ENCODE data around the gene ZNF397. TPM values are rescaled to one million over a fixed set of nuclear protein-coding genes. Genes with fewer than 3 reads are reported as not detected.

The ZNF397 gene
- polyA plus RNA-seq, 2 donors: 6.4 to 9.6 TPM

GRCh38 chr18:35283923-35284794, 43.3 kb downstream of the ZNF397 start:
- no peak overlapping the region for H3K27ac ChIP-seq (ENCODE audit: low read depth in 2 of 2, low read length in 1 of 2)
- H3K36me3 ChIP-seq (ENCODE audit: control insufficient read depth in 2 of 2, insufficient read depth in 2 of 2, low read length in 1 of 2): peaks cover 0 to 8% of the 10 kb centered on the region in 2 donors
- H3K27me3 ChIP-seq (ENCODE audit: control insufficient read depth in 1 of 2, insufficient read depth in 2 of 2, low read length in 2 of 2): no peaks in the 10 kb centered on the region
- no peak overlapping the region for H3K4me3 ChIP-seq (ENCODE audit: low read depth in 1 of 2, low read length in 2 of 2)
- H3K9me3 ChIP-seq (ENCODE audit: control insufficient read depth in 2 of 2, insufficient read depth in 1 of 2, low read depth in 1 of 2, low read length in 1 of 2): peaks cover 0 to 9% of the 10 kb centered on the region in 2 donors
- WGBS, 2 donors: 95 to 96% methylated on average over 7 of the region's 7 CpGs
- peaks cover 0 to 2% of the 10 kb centered on the region in 2 donors for H3K4me1 ChIP-seq (ENCODE audit: control insufficient read depth in 2 of 2, insufficient read depth in 2 of 2, low read length in 1 of 2)

- no peak overlapping the region for H3K27ac ChIP-seq (ENCODE audit: low read depth in 2 of 2, low read length in 1 of 2)
- no peak overlapping the region for H3K4me3 ChIP-seq (ENCODE audit: low read depth in 1 of 2, low read length in 2 of 2)
- peaks cover 0 to 2% of the 10 kb centered on the region in 2 donors for H3K4me1 ChIP-seq (ENCODE audit: control insufficient read depth in 2 of 2, insufficient read depth in 2 of 2, low read length in 1 of 2)
- peaks cover 0 to 8% of the 10 kb centered on the region in 2 donors for H3K36me3 ChIP-seq (ENCODE audit: control insufficient read depth in 2 of 2, insufficient read depth in 2 of 2, low read length in 1 of 2)
- H3K9me3 ChIP-seq (ENCODE audit: control insufficient read depth in 2 of 2, insufficient read depth in 1 of 2, low read depth in 1 of 2, low read length in 1 of 2): peaks cover 0 to 9% of the 10 kb centered on the region in 2 donors
- no peaks in the 10 kb centered on the region for H3K27me3 ChIP-seq (ENCODE audit: control insufficient read depth in 1 of 2, insufficient read depth in 2 of 2, low read length in 2 of 2)
- WGBS, 2 donors: 96 to 100% methylated on average over 3 of the region's 3 CpGs
Observed at GRCh38 chr18:35284841-35285240, 44.0 kb downstream of the ZNF397 start.

DNA sequence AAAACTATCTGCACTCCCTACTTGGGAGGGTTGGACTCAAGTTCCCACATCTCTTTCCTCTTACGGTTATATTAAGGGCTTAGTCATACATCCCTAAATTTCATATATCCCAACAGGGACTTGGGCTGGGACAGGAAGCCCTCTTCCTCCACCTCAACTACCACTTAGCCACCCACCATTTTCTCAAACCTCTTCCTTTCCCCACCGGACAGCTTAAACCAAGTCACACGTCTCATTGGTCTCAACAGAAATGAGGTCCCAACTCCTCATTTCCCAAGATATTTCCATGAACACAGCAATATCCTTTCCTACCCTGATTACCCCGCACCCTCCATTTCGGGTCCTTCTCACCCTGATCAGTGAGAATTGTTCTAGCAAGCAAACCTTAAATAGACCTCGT, 48.5 kb downstream of the ZNF397 start:
- peak overlapping the region; percentile 75 to 96 for H3K4me3 ChIP-seq (ENCODE audit: low read depth in 1 of 2, low read length in 2 of 2)
- H3K4me1 ChIP-seq (ENCODE audit: control insufficient read depth in 2 of 2, insufficient read depth in 2 of 2, low read length in 1 of 2): peaks cover 0 to 3% of the 10 kb centered on the region in 2 donors
- peak overlapping the region; percentile 24 to 76 for H3K27ac ChIP-seq (ENCODE audit: low read depth in 2 of 2, low read length in 1 of 2)
- H3K9me3 ChIP-seq (ENCODE audit: control insufficient read depth in 2 of 2, insufficient read depth in 1 of 2, low read depth in 1 of 2, low read length in 1 of 2): peaks cover 0 to 3% of the 10 kb centered on the region in 2 donors
- WGBS, 2 donors: 7 to 8% methylated on average over 6 of the region's 6 CpGs
- H3K36me3 ChIP-seq (ENCODE audit: control insufficient read depth in 2 of 2, insufficient read depth in 2 of 2, low read length in 1 of 2): peaks cover 0 to 4% of the 10 kb centered on the region in 2 donors
- no peaks in the 10 kb centered on the region for H3K27me3 ChIP-seq (ENCODE audit: control insufficient read depth in 1 of 2, insufficient read depth in 2 of 2, low read length in 2 of 2)

DNA sequence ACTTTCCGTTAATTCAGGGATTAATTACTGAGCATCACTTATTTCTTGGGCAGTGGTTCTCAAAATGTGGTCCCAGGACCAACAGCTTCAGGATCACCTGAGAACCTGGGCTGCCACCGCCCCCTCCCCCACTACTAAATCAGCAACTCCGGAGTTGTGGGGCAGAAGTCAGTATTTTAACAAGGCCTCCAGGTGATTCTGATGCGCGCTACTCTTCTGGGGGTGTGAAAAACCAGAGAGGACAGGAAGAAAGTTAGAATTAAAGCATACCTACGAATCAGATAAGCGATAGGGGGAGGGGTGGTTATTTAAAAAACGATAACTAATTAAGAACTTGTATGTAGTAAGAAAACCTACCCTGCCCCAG, 48.9 kb downstream of the ZNF397 start:
- H3K27ac ChIP-seq (ENCODE audit: low read depth in 2 of 2, low read length in 1 of 2): peak overlapping the region; percentile 76 to 93
- peaks cover 0 to 3% of the 10 kb centered on the region in 2 donors for H3K36me3 ChIP-seq (ENCODE audit: control insufficient read depth in 2 of 2, insufficient read depth in 2 of 2, low read length in 1 of 2)
- peaks cover 0 to 3% of the 10 kb centered on the region in 2 donors for H3K4me1 ChIP-seq (ENCODE audit: control insufficient read depth in 2 of 2, insufficient read depth in 2 of 2, low read length in 1 of 2)
- H3K9me3 ChIP-seq (ENCODE audit: control insufficient read depth in 2 of 2, insufficient read depth in 1 of 2, low read depth in 1 of 2, low read length in 1 of 2): peaks cover 0 to 2% of the 10 kb centered on the region in 2 donors
- no peaks in the 10 kb centered on the region for H3K27me3 ChIP-seq (ENCODE audit: control insufficient read depth in 1 of 2, insufficient read depth in 2 of 2, low read length in 2 of 2)
- H3K4me3 ChIP-seq (ENCODE audit: low read depth in 1 of 2, low read length in 2 of 2): peak overlapping the region; percentile 75 to 96
- WGBS, 2 donors: 0 to 1% methylated on average over 8 of the region's 8 CpGs

- H3K27ac ChIP-seq (ENCODE audit: low read depth in 2 of 2, low read length in 1 of 2): peak within 1 kb of the TSS; percentile 76 to 93
- H3K4me3 ChIP-seq (ENCODE audit: low read depth in 1 of 2, low read length in 2 of 2): peak within 1 kb of the TSS; percentile 75 to 96
- H3K9me3 ChIP-seq (ENCODE audit: control insufficient read depth in 2 of 2, insufficient read depth in 1 of 2, low read depth in 1 of 2, low read length in 1 of 2): no peaks in the 10 kb centered on the region
- peaks cover 0 to 2% of the 10 kb centered on the region in 2 donors for H3K36me3 ChIP-seq (ENCODE audit: control insufficient read depth in 2 of 2, insufficient read depth in 2 of 2, low read length in 1 of 2)
- WGBS, 2 donors: 0% methylated on average over 41 of the region's 41 CpGs
- no peaks in the 10 kb centered on the region for H3K27me3 ChIP-seq (ENCODE audit: control insufficient read depth in 1 of 2, insufficient read depth in 2 of 2, low read length in 2 of 2)
- peaks cover 0 to 3% of the 10 kb centered on the region in 2 donors for H3K4me1 ChIP-seq (ENCODE audit: control insufficient read depth in 2 of 2, insufficient read depth in 2 of 2, low read length in 1 of 2)
Observed at GRCh38 chr18:35290094-35290735, 49.4 kb downstream of the ZNF397 start, which contains the start of gene ZSCAN30. Gene ZSCAN30, minus strand, starts transcription at chr18:35290229. Its CDS starts 25,877 bp downstream, at chr18:35264352.

GRCh38 chr18:35291166-35291565, 50.3 kb downstream of the ZNF397 start:
- no peaks in the 10 kb centered on the region for H3K27me3 ChIP-seq (ENCODE audit: control insufficient read depth in 1 of 2, insufficient read depth in 2 of 2, low read length in 2 of 2)
- WGBS, 2 donors: 85 to 86% methylated on average over 2 of the region's 2 CpGs
- H3K4me3 ChIP-seq (ENCODE audit: low read depth in 1 of 2, low read length in 2 of 2): peak overlapping the region in 1 of 2 donors; percentile 96
- H3K27ac ChIP-seq (ENCODE audit: low read depth in 2 of 2, low read length in 1 of 2): no peak overlapping the region
- H3K36me3 ChIP-seq (ENCODE audit: control insufficient read depth in 2 of 2, insufficient read depth in 2 of 2, low read length in 1 of 2): peaks cover 0 to 7% of the 10 kb centered on the region in 2 donors
- peaks cover 0 to 3% of the 10 kb centered on the region in 2 donors for H3K4me1 ChIP-seq (ENCODE audit: control insufficient read depth in 2 of 2, insufficient read depth in 2 of 2, low read length in 1 of 2)
- H3K9me3 ChIP-seq (ENCODE audit: control insufficient read depth in 2 of 2, insufficient read depth in 1 of 2, low read depth in 1 of 2, low read length in 1 of 2): no peaks in the 10 kb centered on the region

- Histone ChIP-seq H3K4me3 (ENCODE audit: low read depth in 1 of 2, low read length in 2 of 2) (no peak overlapping the region), H3K36me3 (ENCODE audit: control insufficient read depth in 2 of 2, insufficient read depth in 2 of 2, low read length in 1 of 2) (peaks cover 7% of the 10 kb centered on the region in 2 donors), H3K4me1 (ENCODE audit: control insufficient read depth in 2 of 2, insufficient read depth in 2 of 2, low read length in 1 of 2) (peaks cover 0 to 1% of the 10 kb centered on the region in 2 donors)
Observed at GRCh38 chr18:35296060-35296459, 55.2 kb downstream of the ZNF397 start.

GRCh38 chr18:35303610-35304009, 62.8 kb downstream of the ZNF397 start:
- no peak overlapping the region for H3K4me3 ChIP-seq (ENCODE audit: low read depth in 1 of 2, low read length in 2 of 2)
- no peaks in the 10 kb centered on the region for H3K27me3 ChIP-seq (ENCODE audit: control insufficient read depth in 1 of 2, insufficient read depth in 2 of 2, low read length in 2 of 2)
- 94 to 97% methylated on average over 4 of the region's 4 CpGs for WGBS, 2 donors
- no peaks in the 10 kb centered on the region for H3K4me1 ChIP-seq (ENCODE audit: control insufficient read depth in 2 of 2, insufficient read depth in 2 of 2, low read length in 1 of 2)
- H3K27ac ChIP-seq (ENCODE audit: low read depth in 2 of 2, low read length in 1 of 2): no peak overlapping the region
- H3K9me3 ChIP-seq (ENCODE audit: control insufficient read depth in 2 of 2, insufficient read depth in 1 of 2, low read depth in 1 of 2, low read length in 1 of 2): peaks cover 2 to 10% of the 10 kb centered on the region in 2 donors
- peaks cover 10 to 12% of the 10 kb centered on the region in 2 donors for H3K36me3 ChIP-seq (ENCODE audit: control insufficient read depth in 2 of 2, insufficient read depth in 2 of 2, low read length in 1 of 2)

More at GRCh38 chr18:35296060-35296459, 55.2 kb downstream of the ZNF397 start:
- H3K27me3 ChIP-seq (ENCODE audit: control insufficient read depth in 1 of 2, insufficient read depth in 2 of 2, low read length in 2 of 2): no peaks in the 10 kb centered on the region
- H3K9me3 ChIP-seq (ENCODE audit: control insufficient read depth in 2 of 2, insufficient read depth in 1 of 2, low read depth in 1 of 2, low read length in 1 of 2): no peaks in the 10 kb centered on the region
- WGBS, 2 donors: 98 to 100% methylated on average over 2 of the region's 2 CpGs
- no peak overlapping the region for H3K27ac ChIP-seq (ENCODE audit: low read depth in 2 of 2, low read length in 1 of 2)

GRCh38 chr18:35306588-35307250, 65.9 kb downstream of the ZNF397 start:
- Histone ChIP-seq H3K4me3 (ENCODE audit: low read depth in 1 of 2, low read length in 2 of 2) (no peak overlapping the region), H3K27ac (ENCODE audit: low read depth in 2 of 2, low read length in 1 of 2) (no peak overlapping the region), H3K9me3 (ENCODE audit: control insufficient read depth in 2 of 2, insufficient read depth in 1 of 2, low read depth in 1 of 2, low read length in 1 of 2) (peaks cover 2 to 10% of the 10 kb centered on the region in 2 donors), H3K4me1 (ENCODE audit: control insufficient read depth in 2 of 2, insufficient read depth in 2 of 2, low read length in 1 of 2) (no peaks in the 10 kb centered on the region), H3K36me3 (ENCODE audit: control insufficient read depth in 2 of 2, insufficient read depth in 2 of 2, low read length in 1 of 2) (peaks cover 3 to 12% of the 10 kb centered on the region in 2 donors), H3K27me3 (ENCODE audit: control insufficient read depth in 1 of 2, insufficient read depth in 2 of 2, low read length in 2 of 2) (no peaks in the 10 kb centered on the region)
- WGBS, 2 donors: 97 to 98% methylated on average over 5 of the region's 5 CpGs

Measured in esophagus (tissue), 2 donors.